ENCODE measurements around the gene RASAL2. TPM values are rescaled to one million over a fixed set of nuclear protein-coding genes. Genes with fewer than 3 reads are reported as not detected.

RASAL2 gene
- total and polyA plus RNA-seq, 9 of the 15 experiments (the other 6 are each of a cell fraction or from before 2014, with no cell fraction given): 0.13 to 1.0 (median 0.62) TPM

- intact Hi-C loops (cut with micrococcal nuclease) (no loop called here), in situ Hi-C loops (cut with MboI) (no loop called here)
- H3K9me1 ChIP-seq (ENCODE audit: control insufficient read depth, insufficient read depth, low read length): no peaks in the 10 kb centered on the region
- peak overlapping the region; percentile 86 for H3K4me2 ChIP-seq (ENCODE audit: insufficient read depth, low read length)
- no peak overlapping the region for H3K27ac ChIP-seq (ENCODE audit: extremely low read depth, low read depth, low read length)
- WGBS (ENCODE audit: insufficient coverage, low coverage, missing lambda C conversion rate): 2% methylated on average over 11 of the region's 11 CpGs
- peaks cover 6 to 9% of the 10 kb centered on the region in 2 experiments; a peak in 2 of 5 replicates for H3K27me3 ChIP-seq (ENCODE audit: control insufficient read depth in 2 of 2, insufficient read depth in 2 of 2, low read length in 2 of 2)
- no peaks in the 10 kb centered on the region for H3K36me3 ChIP-seq (ENCODE audit: control insufficient read depth, insufficient read depth, low read length)
- H2AFZ ChIP-seq (ENCODE audit: low read depth, low read length): peak overlapping the region; percentile 93
- ATAC-seq: no peak
- TF ChIP-seq USF2 (CRISPR knock-in tag; IDR thresholded peaks at IDR 0.05): peak; percentile 70
- TF ChIP-seq ZNF644 (tag; IDR thresholded peaks at IDR 0.05; ENCODE audit: low read depth): no peak
- TF ChIP-seq GTF2A2 (tag; IDR thresholded peaks at IDR 0.05): no peak
- TF ChIP-seq RAD51 (IDR thresholded peaks at IDR 0.05; ENCODE audit: borderline replicate concordance, low read depth): peak; percentile 32; the same call in 1 of the 2 replicates
- TF ChIP-seq TFE3 (CRISPR knock-in tag; IDR thresholded peaks at IDR 0.05): peak; percentile 72
- TF ChIP-seq BHLHE40 (IDR thresholded peaks at IDR 0.05; ENCODE audit: low read length): peak; percentile 49; the same call in 1 of the 2 replicates
- DNase-seq (ENCODE audit: extremely low read depth in 1 of 4, low spot score in 3 of 4): no peak
- H3K4me3 ChIP-seq: peak overlapping the region; percentile 72
- no peak for FAIRE-seq
- H3K9me3 ChIP-seq (replicated peaks; ENCODE audit: control insufficient read depth, insufficient read depth, low read depth, low read length): no peaks in the 10 kb centered on the region
- H3K79me2 ChIP-seq (ENCODE audit: control insufficient read depth, insufficient read depth, low read length): no peaks in the 10 kb centered on the region
- H3K4me1 ChIP-seq (replicated peaks in 1 of 2; ENCODE audit: control insufficient read depth in 2 of 2, insufficient read depth in 2 of 2, low read length in 2 of 2): peaks cover 4 to 10% of the 10 kb centered on the region in 2 experiments; a peak in 4 of 5 replicates
- peak overlapping the region in 1 of 2 experiments; percentile 87; a peak in 3 of 4 replicates for H3K9ac ChIP-seq (ENCODE audit: insufficient read depth in 1 of 2, low read depth in 2 of 2, low read length in 2 of 2)
- no peaks in the 10 kb centered on the region; the same call in 1 of the 2 replicates for H4K20me1 ChIP-seq (replicated peaks; ENCODE audit: control insufficient read depth, insufficient read depth, low read length)
- POLR2A ChIA-PET: no interaction called here
- CTCF ChIA-PET (ENCODE audit: low intra/inter-chr PET ratio): no interaction called here
- TSS peak; percentile 62 for BruUV-seq (replicated peaks)
Measured at GRCh38 chr1:178094739-178095645, 1.1 kb downstream of the RASAL2 start.

All from K562 (cell line).